Measurements from ENCODE around the gene ATOH7.
"Not testable (repeated sequence)": the region's sequence is repeated elsewhere in the genome, so short reads cannot be mapped to it uniquely, and the experiment has no call there.

Gene ATOH7

DNA sequence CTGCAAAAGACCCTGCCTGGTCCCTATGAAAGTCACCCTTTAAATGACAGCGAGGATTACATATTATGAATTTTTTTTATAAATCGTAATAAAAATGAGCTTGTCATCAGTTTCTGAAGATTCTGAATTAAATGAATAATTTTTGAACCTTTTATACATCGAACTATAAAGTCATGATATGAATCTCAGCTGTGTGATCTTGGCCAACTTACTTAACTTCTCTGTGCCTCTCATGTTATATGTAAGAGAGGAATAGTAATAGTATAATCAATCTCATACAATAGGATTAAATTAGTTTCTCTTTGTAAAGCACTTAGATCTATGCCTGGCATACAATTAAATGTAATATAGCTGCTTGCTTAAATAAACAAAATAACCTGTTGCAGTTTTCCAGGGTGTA is 5.3 kb upstream of the ATOH7 start:
- no peak for DNase-seq (ENCODE audit: low read depth)

DNA sequence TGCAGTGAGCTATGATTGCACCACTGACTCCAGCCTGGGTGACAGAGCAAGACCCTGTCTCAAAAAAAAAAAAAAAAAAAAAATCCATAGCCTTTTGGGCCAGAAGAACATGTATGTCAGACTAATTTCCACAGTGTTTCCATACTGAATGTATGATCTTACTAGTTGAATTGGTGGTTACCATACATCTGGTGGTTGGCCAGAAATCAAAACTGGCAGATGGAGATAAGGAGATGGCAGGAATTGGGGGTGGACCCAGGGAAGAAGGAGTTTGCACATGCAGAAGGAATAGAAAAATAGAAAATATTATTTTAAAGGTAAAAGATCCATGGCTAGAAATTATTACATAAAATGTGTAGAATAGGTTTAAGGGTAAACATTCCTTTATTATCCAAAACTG is 3.7 kb upstream of the ATOH7 start:
- DNase-seq (ENCODE audit: low read depth), result no peak

GRCh38 chr10:68235111-68235510 is 3.2 kb upstream of the ATOH7 start:
- DNase-seq (ENCODE audit: low read depth), result no peak

- DNase-seq (ENCODE audit: low read depth), result no peak
Measured at GRCh38 chr10:68233046-68233445, 1.1 kb upstream of the ATOH7 start.

DNA sequence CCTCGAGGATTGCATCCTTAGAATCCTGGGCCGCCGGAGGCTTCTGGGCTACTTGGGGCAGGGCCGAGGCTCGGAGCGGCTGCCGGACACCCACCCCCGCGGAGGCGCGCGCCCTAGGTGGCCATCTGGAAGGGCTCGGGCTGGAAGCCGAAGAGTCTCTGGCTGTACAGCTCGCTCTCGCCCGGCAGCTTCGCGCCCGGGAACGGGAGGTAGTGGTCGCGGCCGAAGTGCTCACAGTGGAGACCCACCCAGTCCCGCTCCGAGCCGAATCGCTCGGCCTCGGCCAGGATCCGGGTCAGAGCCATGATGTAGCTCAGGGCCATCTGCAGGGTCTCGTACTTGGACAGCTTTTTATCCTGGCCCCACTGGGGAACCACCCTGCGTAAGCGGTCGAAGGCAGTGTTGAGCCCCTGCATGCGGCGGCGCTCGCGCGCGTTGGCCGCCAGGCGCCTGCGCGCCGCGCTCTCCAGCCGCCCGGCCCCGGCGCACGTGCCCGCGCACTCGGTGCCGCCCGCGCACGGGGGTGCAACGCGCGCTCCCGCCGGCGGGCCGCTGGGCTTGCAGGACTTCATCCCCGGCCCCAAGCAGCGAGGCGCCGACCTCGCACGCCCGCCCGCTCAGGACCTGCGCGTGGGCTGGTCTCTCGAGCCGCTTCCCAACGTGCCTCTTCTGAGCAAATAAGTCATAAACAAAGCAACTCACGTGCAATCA is 652 bp downstream of the ATOH7 start:
- DNase-seq (ENCODE audit: low read depth), result no peak

- DNase-seq (ENCODE audit: low read depth), result no peak
Measured at GRCh38 chr10:68230268-68230667, 1.6 kb downstream of the ATOH7 start.

GRCh38 chr10:68224810-68225209 is 7.1 kb downstream of the ATOH7 start:
- DNase-seq (ENCODE audit: low read depth), result no peak

DNA sequence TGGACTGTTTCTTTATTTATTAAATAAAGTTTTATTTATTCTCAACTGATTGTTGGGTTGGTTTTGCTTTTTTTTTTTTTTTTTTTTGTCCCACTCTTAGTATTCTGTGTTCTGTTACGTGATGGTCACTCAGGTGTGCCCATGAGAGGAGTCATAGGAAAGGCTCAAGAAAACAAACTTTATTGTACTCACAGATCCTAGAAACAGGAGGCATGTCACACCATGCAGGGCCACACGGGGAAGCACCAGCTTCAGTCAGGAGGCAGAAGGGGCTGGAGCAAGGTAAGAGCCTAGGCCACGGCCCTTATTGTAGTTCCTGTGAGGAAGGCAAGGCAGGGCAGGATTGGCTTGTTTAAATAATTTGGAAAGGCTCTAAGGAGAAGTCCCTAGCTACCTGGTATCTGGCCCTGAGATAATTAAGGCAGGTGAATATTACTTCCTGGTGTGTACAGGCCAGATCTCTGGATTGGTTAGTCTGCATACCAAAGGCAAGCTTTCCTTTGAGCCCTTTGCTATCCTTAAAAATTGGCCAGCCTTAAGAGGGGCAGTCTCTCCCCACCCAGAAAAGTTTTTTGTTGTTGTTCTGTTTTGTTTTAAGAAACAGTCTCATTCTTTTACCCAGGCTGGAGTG is 8.3 kb downstream of the ATOH7 start:
- no peak for DNase-seq (ENCODE audit: low read depth)

DNA sequence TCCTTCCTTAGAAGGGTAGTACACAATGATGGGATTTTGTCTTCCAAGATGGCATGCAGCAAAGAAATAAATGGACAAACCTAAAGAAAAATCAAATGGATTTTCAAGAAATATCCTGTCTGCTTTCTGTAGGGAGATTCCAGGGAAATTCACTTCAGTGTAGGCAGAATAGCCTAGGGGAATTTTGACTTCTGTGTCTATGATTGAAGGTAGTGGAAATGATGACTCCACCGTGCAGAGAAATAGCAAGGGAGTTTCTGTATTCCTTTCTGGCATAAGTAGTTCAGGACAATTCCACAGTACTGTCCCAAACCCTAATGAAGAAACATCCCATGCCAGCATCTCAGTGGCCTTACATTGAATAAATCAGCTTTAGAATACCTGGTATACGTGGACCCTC is 9.5 kb downstream of the ATOH7 start:
- DNase-seq (ENCODE audit: low read depth), result no peak

- DNase-seq (ENCODE audit: low read depth), result no peak
Measured at GRCh38 chr10:68221196-68221595, 10.7 kb downstream of the ATOH7 start.

DNA sequence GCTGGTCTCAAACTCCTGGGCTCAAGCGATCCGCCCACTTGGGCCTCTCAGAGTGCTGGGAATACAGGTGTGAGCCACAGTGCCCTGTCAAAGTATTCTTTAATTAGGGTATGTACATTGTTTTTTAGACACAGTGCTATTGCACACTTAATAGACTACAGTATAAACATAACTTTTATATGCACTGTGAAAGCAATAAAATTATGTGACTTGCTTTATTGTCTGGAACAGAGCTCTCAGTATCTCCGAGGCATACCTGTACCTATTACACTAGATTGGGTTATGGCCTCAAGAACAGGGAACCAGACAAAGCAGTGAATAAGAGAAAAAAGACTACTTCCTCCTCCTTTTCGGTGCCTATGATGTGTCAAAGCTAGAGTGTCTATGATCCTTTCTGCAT is 13.1 kb downstream of the ATOH7 start:
- DNase-seq (ENCODE audit: low read depth), result no peak

DNA sequence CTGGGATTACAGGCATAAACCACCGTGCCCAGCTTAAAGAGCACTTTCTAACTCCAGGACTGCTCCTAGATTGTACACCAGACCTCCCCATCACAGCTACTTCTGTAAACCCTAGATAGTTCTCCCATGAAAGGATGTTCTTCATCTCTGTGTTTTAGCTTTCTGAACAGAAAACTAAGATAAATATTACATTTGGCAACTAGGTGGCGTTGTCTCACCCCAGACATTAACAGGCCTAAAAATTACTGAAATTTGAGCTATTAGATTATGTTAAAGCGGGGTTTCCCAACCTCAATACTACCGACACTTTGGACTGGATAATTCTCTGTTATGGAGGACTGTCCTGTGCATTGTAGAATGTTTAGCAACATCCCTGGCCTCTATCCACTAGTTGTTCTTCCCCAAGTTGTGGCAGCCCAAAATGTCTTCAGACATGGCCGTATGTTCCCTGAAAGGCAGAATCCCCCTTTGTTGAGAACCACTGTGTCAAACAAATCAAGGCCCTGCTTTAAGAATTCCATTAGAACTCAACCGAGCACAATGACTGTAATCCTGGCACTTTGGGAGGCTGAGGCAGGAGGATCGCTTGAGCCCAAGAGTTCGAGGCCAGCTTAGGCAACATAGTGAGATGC is 19.1 kb downstream of the ATOH7 start:
- DNase-seq (ENCODE audit: low read depth), result no peak

- no peak for DNase-seq (ENCODE audit: low read depth)
Measured at GRCh38 chr10:68211669-68212068, 20.2 kb downstream of the ATOH7 start.

GRCh38 chr10:68208424-68209042 is 23.4 kb downstream of the ATOH7 start:
- DNase-seq (ENCODE audit: low read depth), result no peak

GRCh38 chr10:68202960-68203353 is 29.0 kb downstream of the ATOH7 start:
- no peak for DNase-seq (ENCODE audit: low read depth)

DNA sequence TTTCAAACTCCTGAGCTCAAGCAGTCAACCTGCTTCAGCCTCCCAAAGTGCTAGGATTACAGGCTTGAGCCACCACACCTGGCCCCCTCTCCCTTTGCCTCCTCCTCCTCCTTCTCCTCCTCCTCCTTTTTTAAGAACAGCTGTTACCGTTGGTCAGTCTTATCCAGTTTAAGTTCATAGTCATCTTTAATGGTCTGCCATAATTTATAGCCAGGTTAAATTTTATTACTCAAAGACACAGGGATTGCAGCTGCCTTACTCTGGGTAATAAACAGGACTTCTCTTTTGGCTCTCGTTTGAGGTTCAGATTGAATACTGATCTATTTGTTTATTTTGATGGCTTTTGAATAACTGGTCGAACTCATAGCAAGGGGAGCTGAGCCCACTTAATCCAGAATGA is 35.2 kb downstream of the ATOH7 start:
- DNase-seq (ENCODE audit: low read depth), result no peak

- not testable (repeated sequence) for DNase-seq (ENCODE audit: low read depth)
Measured at GRCh38 chr10:68195776-68196175, 36.1 kb downstream of the ATOH7 start.

- DNase-seq (ENCODE audit: low read depth), result no peak
Measured at GRCh38 chr10:68194290-68194689, 37.6 kb downstream of the ATOH7 start.

DNA sequence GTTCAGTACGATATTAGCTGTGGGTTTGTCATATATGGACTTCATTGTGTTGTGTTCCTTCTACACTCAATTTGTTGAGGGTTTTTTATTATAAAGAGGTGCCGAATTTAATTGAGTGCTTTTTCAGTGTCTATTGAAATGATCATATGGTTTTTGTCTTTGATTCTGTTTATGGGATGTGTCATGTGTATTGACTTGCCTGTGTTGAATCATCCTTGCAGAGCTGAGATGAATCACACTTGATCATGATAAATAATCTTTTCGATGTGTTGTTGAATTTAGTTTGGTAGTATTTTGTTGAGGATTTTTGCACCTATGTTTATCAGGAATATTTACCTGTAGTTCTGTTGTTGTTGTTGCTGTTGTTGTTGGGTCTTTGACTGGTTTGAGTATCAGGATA is 39.8 kb downstream of the ATOH7 start:
- DNase-seq (ENCODE audit: low read depth), result no peak

DNA sequence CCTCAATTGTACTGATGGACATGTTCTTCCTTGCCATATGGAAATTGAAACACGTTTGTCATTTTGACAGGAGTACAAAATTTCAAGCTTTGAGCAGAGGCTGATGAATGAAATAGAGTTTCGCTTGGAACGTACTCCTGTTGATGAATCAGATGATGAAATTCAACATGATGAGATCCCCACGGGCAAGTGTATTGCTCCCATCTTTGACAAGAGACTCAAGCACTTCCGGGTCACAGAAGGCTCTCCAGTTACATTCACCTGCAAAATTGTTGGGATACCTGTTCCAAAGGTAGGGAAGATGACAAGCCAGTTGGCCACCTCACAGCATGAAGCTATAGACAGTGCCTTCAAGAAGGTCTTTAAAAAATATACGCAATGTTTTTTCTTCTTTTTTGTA is 43.1 kb downstream of the ATOH7 start:
- DNase-seq (ENCODE audit: low read depth), result no peak

DNA sequence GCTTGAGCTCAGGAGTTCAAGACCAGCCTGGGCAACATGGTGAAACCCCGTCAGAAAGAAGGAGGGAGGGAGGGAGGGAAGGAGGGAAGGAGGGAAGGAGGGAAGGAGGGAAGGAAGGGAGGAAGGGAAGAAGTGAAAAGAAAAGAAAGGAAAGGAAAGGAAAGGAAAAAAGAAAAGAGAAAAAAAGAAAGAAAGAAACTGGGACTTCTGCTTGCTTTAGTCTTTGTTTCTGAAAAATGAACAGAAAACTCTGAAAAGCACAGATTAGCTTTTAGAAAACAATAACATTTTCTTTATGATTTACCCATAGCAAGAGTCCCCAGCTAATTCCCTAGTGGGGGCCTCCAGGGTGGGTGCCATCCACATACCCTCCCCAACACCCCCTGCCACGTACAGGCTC is 46.8 kb downstream of the ATOH7 start:
- no peak for DNase-seq (ENCODE audit: low read depth)

- DNase-seq (ENCODE audit: low read depth), result no peak
Measured at GRCh38 chr10:68184546-68184945, 47.4 kb downstream of the ATOH7 start.
